GM23338 (cell line): Measurements from ENCODE around the gene TBC1D14. TPM values are rescaled to one million over a fixed set of nuclear protein-coding genes. Genes with fewer than 3 reads are reported as not detected.

ENCODE experiments used
- ATAC-seq: fragments of 200-7000 bp; cut with Tn5 transposase; 3 replicates; pipeline ENCODE4 v1.9.1; 2020
- DNase-seq: peaks from one replicate; pipeline ENCODE4 v3.0.0-alpha.2; 2015; ENCODE audit warnings: low spot score
- H2AFZ ChIP-seq: fragments of 200-600 bp; sonication (generic); 2 replicates; pipeline ENCODE4 v1.8.0; 2016; ENCODE audit warnings: antibody characterized with exemption, mild to moderate bottlenecking, moderate library complexity
- H3F3A ChIP-seq: fragments of 200-600 bp; sonication (generic); replicated peaks from 2 replicates; pipeline ENCODE4 v1.8.0; 2017; ENCODE audit warnings: antibody characterized with exemption, mixed run types, low read depth
- H3K27ac ChIP-seq: fragments of 200-600 bp; sonication (generic); 2 replicates; pipeline ENCODE4 v1.6.1; 2016; ENCODE audit warnings: low read depth
- H3K27me3 ChIP-seq: fragments of 200-600 bp; sonication (generic); 2 replicates; pipeline ENCODE4 v1.8.0; 2016; ENCODE audit warnings: mild to moderate bottlenecking, mixed run types, moderate library complexity; ENCODE audit not compliant: insufficient read depth
- H3K36me3 ChIP-seq: fragments of 200-600 bp; sonication (generic); 2 replicates; pipeline ENCODE4 v1.8.0; 2016; ENCODE audit warnings: mild to moderate bottlenecking; ENCODE audit not compliant: insufficient read depth
- H3K4me1 ChIP-seq: fragments of 200-600 bp; sonication (generic); 2 replicates; pipeline ENCODE4 v1.8.0; 2016; ENCODE audit warnings: mild to moderate bottlenecking, moderate library complexity; ENCODE audit not compliant: insufficient read depth
- H3K4me2 ChIP-seq: fragments of 200-600 bp; sonication (generic); 2 replicates; pipeline ENCODE4 v1.7.1; 2017; ENCODE audit warnings: mixed run types
- H3K4me3 ChIP-seq: fragments of 200-600 bp; sonication (generic); 2 replicates; pipeline ENCODE4 v1.6.1; 2016; ENCODE audit warnings: mixed run types
- H3K79me2 ChIP-seq: fragments of 200-600 bp; sonication (generic); replicated peaks from 2 replicates; pipeline ENCODE4 v1.8.0; 2017; ENCODE audit warnings: mild to moderate bottlenecking; ENCODE audit not compliant: insufficient read depth
- H3K9me2 ChIP-seq: fragments of 200-600 bp; sonication (generic); 2 replicates; pipeline ENCODE4 v1.8.0; 2017; ENCODE audit not compliant: insufficient read depth
- H4K20me1 ChIP-seq: fragments of 200-600 bp; sonication (generic); replicated peaks from 2 replicates; pipeline ENCODE4 v1.8.0; 2017; ENCODE audit warnings: mild to moderate bottlenecking; ENCODE audit not compliant: insufficient read depth
- H3K27ac Mint-ChIP-seq: 2 replicates; pipeline ENCODE4 v1.8.0; 2020; ENCODE audit warnings: inconsistent platforms, mild to moderate bottlenecking, moderate library complexity, mixed read lengths
- H3K27me3 Mint-ChIP-seq: 3 replicates; pipeline ENCODE4 v1.8.0; 2022; ENCODE audit warnings: low read depth, mild to moderate bottlenecking, moderate library complexity, mixed read lengths, inconsistent platforms; ENCODE audit not compliant: insufficient read depth, poor library complexity
- H3K36me3 Mint-ChIP-seq: 3 replicates; pipeline ENCODE4 v1.8.0; 2021; ENCODE audit warnings: low read depth, mild to moderate bottlenecking, inconsistent platforms, moderate library complexity, mixed read lengths
- H3K4me1 Mint-ChIP-seq: 3 replicates; pipeline ENCODE4 v1.8.0; 2020; ENCODE audit warnings: mild to moderate bottlenecking, inconsistent platforms, mixed read lengths
- H3K4me3 Mint-ChIP-seq: 3 replicates; pipeline ENCODE4 v1.8.0; 2021; ENCODE audit warnings: moderate library complexity, mild to moderate bottlenecking, inconsistent platforms, mixed read lengths
- H3K9me3 Mint-ChIP-seq: 3 replicates; pipeline ENCODE4 v1.8.0; 2020; ENCODE audit warnings: moderate library complexity, mild to moderate bottlenecking, inconsistent platforms, mixed read lengths
- CREB1 ChIP-seq: fragments of 250-450 bp; sonication (Bioruptor Pico); IDR thresholded peaks from 2 replicates; pipeline ENCODE4 v1.5.0; 2020; ENCODE audit warnings: low read depth, mild to moderate bottlenecking, moderate library complexity
- EZH2 ChIP-seq: fragments of 200-600 bp; sonication (generic); IDR thresholded peaks from one replicate; pipeline ENCODE4 v1.8.0; 2017; ENCODE audit warnings: antibody characterized with exemption, mild to moderate bottlenecking, low read depth; ENCODE audit not compliant: unreplicated experiment
- EZH2phosphoT487 ChIP-seq: fragments of 200-600 bp; sonication (generic); IDR thresholded peaks from one replicate; pipeline ENCODE4 v1.8.1; 2018; ENCODE audit warnings: antibody characterized with exemption; ENCODE audit not compliant: unreplicated experiment
- JUNB ChIP-seq: IDR thresholded peaks from one replicate; pipeline ENCODE4 v1.6.1; 2016; ENCODE audit warnings: antibody characterized with exemption; ENCODE audit not compliant: unreplicated experiment
- NANOG ChIP-seq: IDR thresholded peaks from 2 replicates; pipeline ENCODE4 v1.6.1; 2016; ENCODE audit warnings: antibody characterized with exemption, borderline replicate concordance
- POLR2AphosphoS5 ChIP-seq: IDR thresholded peaks from 2 replicates; pipeline ENCODE4 v1.6.1; 2016; ENCODE audit warnings: antibody characterized with exemption, low read depth
- STAT1 ChIP-seq: IDR thresholded peaks from one replicate; pipeline ENCODE4 v1.6.1; 2016; ENCODE audit warnings: antibody characterized with exemption; ENCODE audit not compliant: unreplicated experiment
- ZNF114 ChIP-seq: fragments of 250-450 bp; sonication (Bioruptor Pico); IDR thresholded peaks from 2 replicates; pipeline ENCODE4 v1.5.0; 2020; ENCODE audit warnings: mild to moderate bottlenecking, moderate library complexity
- ZNF331 ChIP-seq: fragments of 250-450 bp; sonication (Bioruptor Pico); IDR thresholded peaks from 2 replicates; pipeline ENCODE4 v1.5.0; 2020; ENCODE audit warnings: low read depth, mild to moderate bottlenecking, moderate library complexity
- polyA plus RNA-seq: library from polyadenylated mRNA; unstranded; fragments of >200 nt; fragmentation: Nextera tagmentation; extraction: Ambion mirVana; gene quantifications from 2 replicates; pipeline ENCODE4 v1.2.1, GENCODE V29; 2016
- total RNA-seq: library from RNA; depleted of rRNA; stranded (reverse); fragments of >200 nt; shearing (Covaris generic); gene quantifications from 2 replicates; pipeline ENCODE4 v1.2.3, GENCODE V29; 2014
- TF ChIP-seq, protein P1 (sequence below), 2 experiments: fragments of 200-600 bp in 1 of 2; sonication (generic) in 1 of 2; conservative IDR thresholded peaks; 2 replicates each; pipeline versions ENCODE4 v1.5.1 to v1.6.1; 2016 to 2017; ENCODE audit warnings: antibody characterized with exemption in 2 of 2, low read depth in 2 of 2, mild to moderate bottlenecking in 2 of 2, moderate library complexity in 1 of 2
- TF ChIP-seq, protein P2 (sequence below): IDR thresholded peaks from 2 replicates; pipeline ENCODE4 v1.6.1; 2016; ENCODE audit warnings: antibody characterized with exemption
- TF ChIP-seq, protein P3 (sequence below): fragments of 250-450 bp; sonication (Bioruptor Pico); IDR thresholded peaks from 2 replicates; pipeline ENCODE4 v1.5.0; 2020; ENCODE audit warnings: mild to moderate bottlenecking, moderate library complexity
- TF ChIP-seq, protein P4 (sequence below): IDR thresholded peaks from one replicate; pipeline ENCODE4 v1.6.1; 2018; ENCODE audit warnings: antibody characterized with exemption; ENCODE audit not compliant: unreplicated experiment

TBC1D14 gene
- total and polyA plus RNA-seq, 2 experiments from 2014 or later: 18.2 to 59.7 TPM

DNA sequence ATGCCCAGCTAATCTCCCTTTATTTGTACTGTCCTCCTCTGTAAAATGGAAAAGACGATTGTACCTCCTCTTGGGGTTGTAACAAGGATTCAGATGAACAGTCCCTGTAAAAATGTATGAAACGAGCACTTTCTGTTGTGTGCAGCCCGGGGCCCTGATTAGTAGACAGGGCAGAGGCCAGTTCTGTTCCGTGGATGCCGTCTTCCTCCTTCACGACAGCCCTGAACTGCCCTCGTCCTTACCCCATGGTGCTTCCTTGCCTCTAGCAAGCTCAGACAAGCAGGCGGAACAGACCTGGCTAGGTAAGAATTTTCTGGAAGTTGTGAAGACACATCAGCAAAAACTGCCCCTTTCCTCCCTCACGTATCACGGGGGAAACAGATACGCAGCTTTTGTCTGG, 111.2 kb downstream of the TBC1D14 start (continued):
- no peak for TF ChIP-seq EZH2
- no peak for TF ChIP-seq EZH2phosphoT487
- TF ChIP-seq, protein P1, sequence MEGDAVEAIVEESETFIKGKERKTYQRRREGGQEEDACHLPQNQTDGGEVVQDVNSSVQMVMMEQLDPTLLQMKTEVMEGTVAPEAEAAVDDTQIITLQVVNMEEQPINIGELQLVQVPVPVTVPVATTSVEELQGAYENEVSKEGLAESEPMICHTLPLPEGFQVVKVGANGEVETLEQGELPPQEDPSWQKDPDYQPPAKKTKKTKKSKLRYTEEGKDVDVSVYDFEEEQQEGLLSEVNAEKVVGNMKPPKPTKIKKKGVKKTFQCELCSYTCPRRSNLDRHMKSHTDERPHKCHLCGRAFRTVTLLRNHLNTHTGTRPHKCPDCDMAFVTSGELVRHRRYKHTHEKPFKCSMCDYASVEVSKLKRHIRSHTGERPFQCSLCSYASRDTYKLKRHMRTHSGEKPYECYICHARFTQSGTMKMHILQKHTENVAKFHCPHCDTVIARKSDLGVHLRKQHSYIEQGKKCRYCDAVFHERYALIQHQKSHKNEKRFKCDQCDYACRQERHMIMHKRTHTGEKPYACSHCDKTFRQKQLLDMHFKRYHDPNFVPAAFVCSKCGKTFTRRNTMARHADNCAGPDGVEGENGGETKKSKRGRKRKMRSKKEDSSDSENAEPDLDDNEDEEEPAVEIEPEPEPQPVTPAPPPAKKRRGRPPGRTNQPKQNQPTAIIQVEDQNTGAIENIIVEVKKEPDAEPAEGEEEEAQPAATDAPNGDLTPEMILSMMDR (conservative IDR thresholded peaks at IDR 0.05; ENCODE audit: low read depth in 2 of 2): no peak
- no peak for TF ChIP-seq ZNF114 (CRISPR knock-in tag)
- TF ChIP-seq JUNB: no peak

DNA sequence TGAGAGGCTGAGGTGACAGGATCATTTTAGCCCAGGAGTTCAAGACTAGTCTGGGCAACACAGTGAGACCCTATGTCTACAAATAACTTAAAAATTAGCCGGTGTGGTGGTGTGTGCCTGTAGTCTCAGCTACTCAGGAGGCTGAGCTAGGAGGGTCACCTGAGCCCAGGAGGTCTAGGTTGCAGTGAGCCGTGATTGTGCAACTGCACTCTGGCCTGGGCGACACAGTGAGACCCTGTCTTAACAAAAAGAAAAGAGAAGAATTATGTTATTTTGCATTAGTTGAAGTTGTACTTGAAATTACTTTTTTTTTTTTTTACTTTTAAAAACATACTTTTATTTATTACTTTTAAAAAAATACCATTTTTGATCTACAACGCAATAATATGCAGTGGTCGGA, 111.7 kb downstream of the TBC1D14 start:
- Histone ChIP-seq H3K36me3 (no peaks in the 10 kb centered on the region), H3F3A (no peaks in the 10 kb centered on the region), H4K20me1 (peaks cover 11% of the 10 kb centered on the region), H3K9me2 (no peaks in the 10 kb centered on the region), H3K27me3 (no peaks in the 10 kb centered on the region), H2AFZ (no peak overlapping the region), H3K4me1 (no peaks in the 10 kb centered on the region; the same call in 1 of the 2 replicates), H3K4me3 (no peak overlapping the region), H3K79me2 (peaks cover 6% of the 10 kb centered on the region), H3K27ac (no peak overlapping the region), H3K4me2 (no peak overlapping the region)
- Mint-ChIP-seq H3K27ac (peak overlapping the region; percentile 44; the same call in 1 of the 2 replicates), H3K27me3 (peaks cover 8% of the 10 kb centered on the region), H3K4me3 (no peak overlapping the region), H3K36me3 (peaks cover 57% of the 10 kb centered on the region), H3K9me3 (no peaks in the 10 kb centered on the region; the same call in 2 of the 3 replicates), H3K4me1 (peaks cover 35% of the 10 kb centered on the region)
- DNase-seq (no peak), ATAC-seq (no peak)
- no peak for TF ChIP-seq EZH2
- no peak for TF ChIP-seq CREB1 (CRISPR knock-in tag)
- TF ChIP-seq EZH2phosphoT487: no peak
- TF ChIP-seq, protein P2, sequence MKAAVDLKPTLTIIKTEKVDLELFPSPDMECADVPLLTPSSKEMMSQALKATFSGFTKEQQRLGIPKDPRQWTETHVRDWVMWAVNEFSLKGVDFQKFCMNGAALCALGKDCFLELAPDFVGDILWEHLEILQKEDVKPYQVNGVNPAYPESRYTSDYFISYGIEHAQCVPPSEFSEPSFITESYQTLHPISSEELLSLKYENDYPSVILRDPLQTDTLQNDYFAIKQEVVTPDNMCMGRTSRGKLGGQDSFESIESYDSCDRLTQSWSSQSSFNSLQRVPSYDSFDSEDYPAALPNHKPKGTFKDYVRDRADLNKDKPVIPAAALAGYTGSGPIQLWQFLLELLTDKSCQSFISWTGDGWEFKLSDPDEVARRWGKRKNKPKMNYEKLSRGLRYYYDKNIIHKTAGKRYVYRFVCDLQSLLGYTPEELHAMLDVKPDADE: no peak
- TF ChIP-seq STAT1: no peak
- TF ChIP-seq JUNB: no peak
- TF ChIP-seq POLR2AphosphoS5: no peak
- no peak for TF ChIP-seq ZNF331 (CRISPR knock-in tag)
- no peak for TF ChIP-seq NANOG
- TF ChIP-seq, protein P3, sequence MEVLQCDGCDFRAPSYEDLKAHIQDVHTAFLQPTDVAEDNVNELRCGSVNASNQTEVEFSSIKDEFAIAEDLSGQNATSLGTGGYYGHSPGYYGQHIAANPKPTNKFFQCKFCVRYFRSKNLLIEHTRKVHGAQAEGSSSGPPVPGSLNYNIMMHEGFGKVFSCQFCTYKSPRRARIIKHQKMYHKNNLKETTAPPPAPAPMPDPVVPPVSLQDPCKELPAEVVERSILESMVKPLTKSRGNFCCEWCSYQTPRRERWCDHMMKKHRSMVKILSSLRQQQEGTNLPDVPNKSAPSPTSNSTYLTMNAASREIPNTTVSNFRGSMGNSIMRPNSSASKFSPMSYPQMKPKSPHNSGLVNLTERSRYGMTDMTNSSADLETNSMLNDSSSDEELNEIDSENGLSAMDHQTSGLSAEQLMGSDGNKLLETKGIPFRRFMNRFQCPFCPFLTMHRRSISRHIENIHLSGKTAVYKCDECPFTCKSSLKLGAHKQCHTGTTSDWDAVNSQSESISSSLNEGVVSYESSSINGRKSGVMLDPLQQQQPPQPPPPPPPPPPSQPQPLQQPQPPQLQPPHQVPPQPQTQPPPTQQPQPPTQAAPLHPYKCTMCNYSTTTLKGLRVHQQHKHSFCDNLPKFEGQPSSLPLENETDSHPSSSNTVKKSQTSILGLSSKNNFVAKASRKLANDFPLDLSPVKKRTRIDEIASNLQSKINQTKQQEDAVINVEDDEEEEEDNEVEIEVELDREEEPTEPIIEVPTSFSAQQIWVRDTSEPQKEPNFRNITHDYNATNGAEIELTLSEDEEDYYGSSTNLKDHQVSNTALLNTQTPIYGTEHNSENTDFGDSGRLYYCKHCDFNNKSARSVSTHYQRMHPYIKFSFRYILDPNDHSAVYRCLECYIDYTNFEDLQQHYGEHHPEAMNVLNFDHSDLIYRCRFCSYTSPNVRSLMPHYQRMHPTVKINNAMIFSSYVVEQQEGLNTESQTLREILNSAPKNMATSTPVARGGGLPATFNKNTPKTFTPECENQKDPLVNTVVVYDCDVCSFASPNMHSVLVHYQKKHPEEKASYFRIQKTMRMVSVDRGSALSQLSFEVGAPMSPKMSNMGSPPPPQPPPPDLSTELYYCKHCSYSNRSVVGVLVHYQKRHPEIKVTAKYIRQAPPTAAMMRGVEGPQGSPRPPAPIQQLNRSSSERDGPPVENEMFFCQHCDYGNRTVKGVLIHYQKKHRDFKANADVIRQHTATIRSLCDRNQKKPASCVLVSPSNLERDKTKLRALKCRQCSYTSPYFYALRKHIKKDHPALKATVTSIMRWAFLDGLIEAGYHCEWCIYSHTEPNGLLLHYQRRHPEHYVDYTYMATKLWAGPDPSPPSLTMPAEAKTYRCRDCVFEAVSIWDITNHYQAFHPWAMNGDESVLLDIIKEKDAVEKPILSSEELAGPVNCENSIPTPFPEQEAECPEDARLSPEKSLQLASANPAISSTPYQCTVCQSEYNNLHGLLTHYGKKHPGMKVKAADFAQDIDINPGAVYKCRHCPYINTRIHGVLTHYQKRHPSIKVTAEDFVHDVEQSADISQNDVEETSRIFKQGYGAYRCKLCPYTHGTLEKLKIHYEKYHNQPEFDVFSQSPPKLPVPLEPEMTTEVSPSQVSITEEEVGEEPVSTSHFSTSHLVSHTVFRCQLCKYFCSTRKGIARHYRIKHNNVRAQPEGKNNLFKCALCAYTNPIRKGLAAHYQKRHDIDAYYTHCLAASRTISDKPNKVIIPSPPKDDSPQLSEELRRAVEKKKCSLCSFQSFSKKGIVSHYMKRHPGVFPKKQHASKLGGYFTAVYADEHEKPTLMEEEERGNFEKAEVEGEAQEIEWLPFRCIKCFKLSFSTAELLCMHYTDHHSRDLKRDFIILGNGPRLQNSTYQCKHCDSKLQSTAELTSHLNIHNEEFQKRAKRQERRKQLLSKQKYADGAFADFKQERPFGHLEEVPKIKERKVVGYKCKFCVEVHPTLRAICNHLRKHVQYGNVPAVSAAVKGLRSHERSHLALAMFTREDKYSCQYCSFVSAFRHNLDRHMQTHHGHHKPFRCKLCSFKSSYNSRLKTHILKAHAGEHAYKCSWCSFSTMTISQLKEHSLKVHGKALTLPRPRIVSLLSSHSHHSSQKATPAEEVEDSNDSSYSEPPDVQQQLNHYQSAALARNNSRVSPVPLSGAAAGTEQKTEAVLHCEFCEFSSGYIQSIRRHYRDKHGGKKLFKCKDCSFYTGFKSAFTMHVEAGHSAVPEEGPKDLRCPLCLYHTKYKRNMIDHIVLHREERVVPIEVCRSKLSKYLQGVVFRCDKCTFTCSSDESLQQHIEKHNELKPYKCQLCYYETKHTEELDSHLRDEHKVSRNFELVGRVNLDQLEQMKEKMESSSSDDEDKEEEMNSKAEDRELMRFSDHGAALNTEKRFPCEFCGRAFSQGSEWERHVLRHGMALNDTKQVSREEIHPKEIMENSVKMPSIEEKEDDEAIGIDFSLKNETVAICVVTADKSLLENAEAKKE: no peak
- TF ChIP-seq, protein P4, sequence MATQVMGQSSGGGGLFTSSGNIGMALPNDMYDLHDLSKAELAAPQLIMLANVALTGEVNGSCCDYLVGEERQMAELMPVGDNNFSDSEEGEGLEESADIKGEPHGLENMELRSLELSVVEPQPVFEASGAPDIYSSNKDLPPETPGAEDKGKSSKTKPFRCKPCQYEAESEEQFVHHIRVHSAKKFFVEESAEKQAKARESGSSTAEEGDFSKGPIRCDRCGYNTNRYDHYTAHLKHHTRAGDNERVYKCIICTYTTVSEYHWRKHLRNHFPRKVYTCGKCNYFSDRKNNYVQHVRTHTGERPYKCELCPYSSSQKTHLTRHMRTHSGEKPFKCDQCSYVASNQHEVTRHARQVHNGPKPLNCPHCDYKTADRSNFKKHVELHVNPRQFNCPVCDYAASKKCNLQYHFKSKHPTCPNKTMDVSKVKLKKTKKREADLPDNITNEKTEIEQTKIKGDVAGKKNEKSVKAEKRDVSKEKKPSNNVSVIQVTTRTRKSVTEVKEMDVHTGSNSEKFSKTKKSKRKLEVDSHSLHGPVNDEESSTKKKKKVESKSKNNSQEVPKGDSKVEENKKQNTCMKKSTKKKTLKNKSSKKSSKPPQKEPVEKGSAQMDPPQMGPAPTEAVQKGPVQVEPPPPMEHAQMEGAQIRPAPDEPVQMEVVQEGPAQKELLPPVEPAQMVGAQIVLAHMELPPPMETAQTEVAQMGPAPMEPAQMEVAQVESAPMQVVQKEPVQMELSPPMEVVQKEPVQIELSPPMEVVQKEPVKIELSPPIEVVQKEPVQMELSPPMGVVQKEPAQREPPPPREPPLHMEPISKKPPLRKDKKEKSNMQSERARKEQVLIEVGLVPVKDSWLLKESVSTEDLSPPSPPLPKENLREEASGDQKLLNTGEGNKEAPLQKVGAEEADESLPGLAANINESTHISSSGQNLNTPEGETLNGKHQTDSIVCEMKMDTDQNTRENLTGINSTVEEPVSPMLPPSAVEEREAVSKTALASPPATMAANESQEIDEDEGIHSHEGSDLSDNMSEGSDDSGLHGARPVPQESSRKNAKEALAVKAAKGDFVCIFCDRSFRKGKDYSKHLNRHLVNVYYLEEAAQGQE: no peak
